ENCODE data around the gene ECHDC3. TPM values are rescaled to one million over a fixed set of nuclear protein-coding genes. Genes with fewer than 3 reads are reported as not detected.
A peak's percentile ranks its signal among the peaks of the same experiment; 100 is the strongest.

Gene ECHDC3
- total RNA-seq, 2 donors from 2014 or later = 12.9 to 13.6 TPM

DNA sequence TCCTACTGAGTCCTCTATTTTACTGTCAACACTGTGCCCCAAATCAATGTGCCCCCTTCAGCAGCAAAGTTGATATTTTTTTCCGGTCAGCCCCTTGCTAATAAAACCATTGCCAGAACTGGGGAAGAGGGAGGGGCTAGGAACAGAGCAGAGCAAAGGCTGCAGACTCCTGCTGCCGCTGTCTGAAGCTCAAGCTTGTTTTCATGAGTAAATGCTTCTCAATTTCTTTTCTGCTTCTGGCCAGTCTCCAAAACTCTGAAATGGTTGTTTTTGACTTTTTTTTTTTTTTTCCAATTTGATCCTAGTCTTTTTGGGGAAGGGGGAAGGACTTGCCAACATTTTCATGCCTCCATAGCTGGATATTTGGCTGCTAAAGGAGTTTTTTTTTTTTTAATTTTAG is 54.3 kb downstream of the ECHDC3 start:
- 92 to 95% methylated on average over 2 of the region's 2 CpGs for WGBS, 2 experiments (ENCODE audit: insufficient coverage in 1 of 2, insufficient read length in 1 of 2)
- no peak overlapping the region for H3K4me3 ChIP-seq (ENCODE audit: low read length)
- H3K27me3 Mint-ChIP-seq (ENCODE audit: insufficient read depth) = no peaks in the 10 kb centered on the region
- H3K27me3 ChIP-seq (ENCODE audit: control insufficient read depth, insufficient read depth, low read length, poor library complexity, severe bottlenecking) = no peaks in the 10 kb centered on the region
- H3K4me3 Mint-ChIP-seq = no peak overlapping the region
- H3K4me1 ChIP-seq (ENCODE audit: control insufficient read depth, insufficient read depth, low read length) = peaks cover 2% of the 10 kb centered on the region
- TF ChIP-seq, protein P1, sequence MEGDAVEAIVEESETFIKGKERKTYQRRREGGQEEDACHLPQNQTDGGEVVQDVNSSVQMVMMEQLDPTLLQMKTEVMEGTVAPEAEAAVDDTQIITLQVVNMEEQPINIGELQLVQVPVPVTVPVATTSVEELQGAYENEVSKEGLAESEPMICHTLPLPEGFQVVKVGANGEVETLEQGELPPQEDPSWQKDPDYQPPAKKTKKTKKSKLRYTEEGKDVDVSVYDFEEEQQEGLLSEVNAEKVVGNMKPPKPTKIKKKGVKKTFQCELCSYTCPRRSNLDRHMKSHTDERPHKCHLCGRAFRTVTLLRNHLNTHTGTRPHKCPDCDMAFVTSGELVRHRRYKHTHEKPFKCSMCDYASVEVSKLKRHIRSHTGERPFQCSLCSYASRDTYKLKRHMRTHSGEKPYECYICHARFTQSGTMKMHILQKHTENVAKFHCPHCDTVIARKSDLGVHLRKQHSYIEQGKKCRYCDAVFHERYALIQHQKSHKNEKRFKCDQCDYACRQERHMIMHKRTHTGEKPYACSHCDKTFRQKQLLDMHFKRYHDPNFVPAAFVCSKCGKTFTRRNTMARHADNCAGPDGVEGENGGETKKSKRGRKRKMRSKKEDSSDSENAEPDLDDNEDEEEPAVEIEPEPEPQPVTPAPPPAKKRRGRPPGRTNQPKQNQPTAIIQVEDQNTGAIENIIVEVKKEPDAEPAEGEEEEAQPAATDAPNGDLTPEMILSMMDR (conservative IDR thresholded peaks at IDR 0.05) = no peak
- peaks cover 20% of the 10 kb centered on the region for H3K9me3 ChIP-seq (ENCODE audit: control insufficient read depth, low read length)
- peaks cover 6% of the 10 kb centered on the region for H3K36me3 Mint-ChIP-seq (ENCODE audit: low read depth)
- no peaks in the 10 kb centered on the region for H3K36me3 ChIP-seq (ENCODE audit: control insufficient read depth, insufficient read depth, low read length)
- H3K27ac Mint-ChIP-seq = no peak overlapping the region
- H3K4me1 Mint-ChIP-seq = peaks cover 3% of the 10 kb centered on the region
- no peak overlapping the region for H3K27ac ChIP-seq (ENCODE audit: low read depth, low read length)
- H3K9me3 Mint-ChIP-seq = peaks cover 54% of the 10 kb centered on the region
- H3K9ac ChIP-seq (ENCODE audit: extremely low read depth, low read length, poor library complexity, severe bottlenecking) = no peak overlapping the region
- DNase-seq = no peak

GRCh38 chr10:11797281-11797680 is 55.1 kb downstream of the ECHDC3 start:
- H3K36me3 Mint-ChIP-seq (ENCODE audit: low read depth) = peaks cover 6% of the 10 kb centered on the region
- TF ChIP-seq, protein P1 (conservative IDR thresholded peaks at IDR 0.05) = no peak
- no peak overlapping the region for H3K4me3 Mint-ChIP-seq
- Histone ChIP-seq H3K9me3 (ENCODE audit: control insufficient read depth, low read length) (peaks cover 20% of the 10 kb centered on the region), H3K4me1 (ENCODE audit: control insufficient read depth, insufficient read depth, low read length) (peaks cover 2% of the 10 kb centered on the region), H3K27ac (ENCODE audit: low read depth, low read length) (no peak overlapping the region), H3K36me3 (ENCODE audit: control insufficient read depth, insufficient read depth, low read length) (no peaks in the 10 kb centered on the region), H3K9ac (ENCODE audit: extremely low read depth, low read length, poor library complexity, severe bottlenecking) (no peak overlapping the region), H3K4me3 (ENCODE audit: low read length) (no peak overlapping the region), H3K27me3 (ENCODE audit: control insufficient read depth, insufficient read depth, low read length, poor library complexity, severe bottlenecking) (no peaks in the 10 kb centered on the region)
- WGBS, 2 experiments (ENCODE audit: insufficient coverage in 1 of 2, insufficient read length in 1 of 2) = 87 to 95% methylated on average over 6 to 10 of the region's 10 CpGs
- peaks cover 53% of the 10 kb centered on the region for H3K9me3 Mint-ChIP-seq
- peaks cover 3% of the 10 kb centered on the region for H3K4me1 Mint-ChIP-seq
- H3K27ac Mint-ChIP-seq = no peak overlapping the region
- H3K27me3 Mint-ChIP-seq (ENCODE audit: insufficient read depth) = no peaks in the 10 kb centered on the region
- DNase-seq = no peak

GRCh38 chr10:11797847-11798633 is 55.9 kb downstream of the ECHDC3 start:
- Histone ChIP-seq H3K9me3 (ENCODE audit: control insufficient read depth, low read length) (peaks cover 20% of the 10 kb centered on the region), H3K9ac (ENCODE audit: extremely low read depth, low read length, poor library complexity, severe bottlenecking) (no peak overlapping the region), H3K4me1 (ENCODE audit: control insufficient read depth, insufficient read depth, low read length) (peaks cover 2% of the 10 kb centered on the region), H3K36me3 (ENCODE audit: control insufficient read depth, insufficient read depth, low read length) (no peaks in the 10 kb centered on the region), H3K4me3 (ENCODE audit: low read length) (no peak overlapping the region), H3K27ac (ENCODE audit: low read depth, low read length) (no peak overlapping the region), H3K27me3 (ENCODE audit: control insufficient read depth, insufficient read depth, low read length, poor library complexity, severe bottlenecking) (no peaks in the 10 kb centered on the region)
- peak overlapping the region; percentile 21 for H3K27ac Mint-ChIP-seq
- WGBS, 2 experiments (ENCODE audit: insufficient coverage in 1 of 2, insufficient read length in 1 of 2) = 90 to 97% methylated on average over 12 of the region's 12 CpGs
- H3K4me1 Mint-ChIP-seq = peaks cover 3% of the 10 kb centered on the region
- no peak overlapping the region for H3K4me3 Mint-ChIP-seq
- DNase-seq = no peak
- peaks cover 52% of the 10 kb centered on the region for H3K9me3 Mint-ChIP-seq
- H3K36me3 Mint-ChIP-seq (ENCODE audit: low read depth) = peaks cover 6% of the 10 kb centered on the region
- TF ChIP-seq, protein P1 (conservative IDR thresholded peaks at IDR 0.05) = no peak
- H3K27me3 Mint-ChIP-seq (ENCODE audit: insufficient read depth) = no peaks in the 10 kb centered on the region

Measured in endodermal cell (in vitro differentiated cells).